ENCODE data around the gene SEMA4D. TPM values are rescaled to one million over a fixed set of nuclear protein-coding genes. Genes with fewer than 3 reads are reported as not detected.

Gene SEMA4D
- total RNA-seq, 1 donor from 2014 or later, result 49.9 TPM

DNA sequence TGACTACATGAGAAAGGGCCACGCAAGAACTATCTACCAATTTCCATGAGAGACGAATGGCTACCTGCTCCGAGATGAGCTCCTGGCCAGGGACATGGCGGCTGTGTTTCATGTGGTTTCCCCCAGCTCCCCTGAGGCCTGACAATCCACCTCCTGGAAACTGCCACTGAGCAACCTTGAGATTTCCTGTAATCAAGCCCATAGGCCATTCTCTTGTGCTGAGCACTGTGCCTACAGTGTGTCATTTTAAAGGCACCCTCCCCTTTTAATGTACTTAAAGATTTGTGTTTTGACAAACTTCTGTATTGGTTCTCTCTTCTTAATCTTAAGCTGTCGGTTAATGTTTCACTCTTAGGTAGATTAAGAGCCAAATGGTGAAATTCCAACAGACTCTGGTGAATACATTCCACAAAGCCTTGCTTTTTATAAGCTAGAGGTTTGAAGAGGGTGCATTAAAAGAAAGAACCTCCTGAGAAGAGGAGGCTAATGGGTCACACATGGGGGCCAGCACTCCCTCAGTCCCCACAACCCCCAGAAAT is 107.3 kb downstream of the SEMA4D start:
- Histone ChIP-seq H3K27me3 (ENCODE audit: low read depth) (no peaks in the 10 kb centered on the region), H3K9me3 (no peaks in the 10 kb centered on the region), H3K36me3 (peaks cover 98% of the 10 kb centered on the region), H3K4me1 (peaks cover 16% of the 10 kb centered on the region), H3K27ac (no peak overlapping the region), H3K4me3 (no peak overlapping the region)
- DNase-seq, result no peak
- intact Hi-C loops (cut with DNase I), result no loop called here
- no peak for TF ChIP-seq CTCF (IDR thresholded peaks at IDR 0.05)
- ATAC-seq, result no peak

DNA sequence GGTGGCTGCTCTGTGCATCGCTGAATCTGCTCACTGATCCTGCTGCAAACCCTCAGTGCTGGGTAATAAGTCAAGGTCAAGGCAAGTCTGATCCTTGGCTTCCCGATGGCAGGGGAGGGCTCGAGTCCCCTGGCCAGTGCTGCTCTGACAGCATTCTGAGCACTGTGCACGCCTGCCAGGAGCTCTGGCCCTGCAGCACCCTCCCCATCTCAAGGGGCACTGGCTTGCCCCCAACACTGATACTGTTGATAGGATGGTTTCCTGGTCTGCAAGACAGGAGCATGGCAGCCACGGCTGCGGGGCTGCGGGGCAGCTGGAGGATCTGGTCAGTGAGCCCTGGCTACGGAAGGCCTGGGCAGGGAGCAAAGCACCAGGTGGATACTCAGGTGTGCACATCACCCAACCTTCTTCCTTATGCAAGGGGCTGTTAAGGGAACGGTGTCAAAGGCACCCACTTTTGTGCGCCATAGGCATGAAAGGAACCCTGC is 107.8 kb downstream of the SEMA4D start:
- no peak for DNase-seq
- Histone ChIP-seq H3K4me1 (peaks cover 16% of the 10 kb centered on the region), H3K27ac (no peak overlapping the region), H3K36me3 (peaks cover 98% of the 10 kb centered on the region), H3K4me3 (no peak overlapping the region), H3K27me3 (ENCODE audit: low read depth) (no peaks in the 10 kb centered on the region), H3K9me3 (no peaks in the 10 kb centered on the region)
- no peak for TF ChIP-seq CTCF (IDR thresholded peaks at IDR 0.05)
- ATAC-seq, result no peak
- intact Hi-C loops (cut with DNase I), result no loop called here

- TF ChIP-seq CTCF (IDR thresholded peaks at IDR 0.05), result no peak
- ATAC-seq (no peak), DNase-seq (no peak)
- intact Hi-C loops (cut with DNase I), result no loop called here
- peaks cover 16% of the 10 kb centered on the region for H3K4me1 ChIP-seq
- no peaks in the 10 kb centered on the region for H3K9me3 ChIP-seq
- H3K27ac ChIP-seq, result peak overlapping the region; percentile 40
- peaks cover 98% of the 10 kb centered on the region for H3K36me3 ChIP-seq
- no peaks in the 10 kb centered on the region for H3K27me3 ChIP-seq (ENCODE audit: low read depth)
- H3K4me3 ChIP-seq, result no peak overlapping the region
Observed at GRCh38 chr9:89388868-89389177, 109.1 kb downstream of the SEMA4D start.

DNA sequence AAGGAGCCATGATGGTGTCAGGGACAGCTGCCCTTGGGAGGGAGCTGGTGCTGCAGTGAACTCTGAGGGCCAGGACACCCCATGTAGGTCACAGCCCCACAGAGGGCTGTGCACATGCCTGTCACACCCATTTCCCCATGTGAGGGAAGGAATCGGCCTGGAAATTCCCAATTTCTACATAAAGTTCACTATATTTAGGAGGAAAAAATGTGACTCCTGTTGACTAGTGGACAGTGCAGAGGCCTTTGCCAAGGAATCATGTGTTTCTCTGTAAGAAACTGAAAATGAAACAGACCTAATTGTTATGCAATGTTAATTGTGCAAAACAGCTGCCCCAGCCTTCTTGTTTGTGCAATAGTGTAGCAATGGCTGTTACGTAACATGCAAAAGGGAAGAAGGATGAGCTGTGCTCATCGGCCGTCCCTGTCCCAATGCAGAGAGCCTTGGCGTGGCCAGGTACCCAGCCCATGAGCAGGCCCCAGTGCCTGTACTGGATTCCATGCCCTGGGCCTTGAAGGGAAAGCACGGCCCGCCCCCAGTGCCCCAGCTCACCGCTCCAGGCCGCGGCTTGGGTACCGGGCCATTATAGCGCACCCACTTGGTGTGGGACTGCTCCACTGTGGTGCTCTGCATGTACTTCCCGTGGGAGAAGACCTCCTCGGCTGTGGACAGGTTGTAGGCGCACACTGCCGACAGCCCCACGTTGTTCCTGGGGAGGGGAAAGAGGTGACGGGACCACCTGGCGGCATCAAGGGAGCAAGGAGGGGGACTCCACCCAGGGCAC is 109.6 kb downstream of the SEMA4D start:
- intact Hi-C loops (cut with DNase I), result no loop called here
- no peak for TF ChIP-seq CTCF (IDR thresholded peaks at IDR 0.05)
- Histone ChIP-seq H3K9me3 (no peaks in the 10 kb centered on the region), H3K27ac (peak overlapping the region; percentile 40), H3K36me3 (peaks cover 95% of the 10 kb centered on the region), H3K4me1 (peaks cover 16% of the 10 kb centered on the region), H3K27me3 (ENCODE audit: low read depth) (no peaks in the 10 kb centered on the region), H3K4me3 (no peak overlapping the region)
- peak; percentile 82 for DNase-seq
- peak; percentile 80 to 82 for ATAC-seq

DNA sequence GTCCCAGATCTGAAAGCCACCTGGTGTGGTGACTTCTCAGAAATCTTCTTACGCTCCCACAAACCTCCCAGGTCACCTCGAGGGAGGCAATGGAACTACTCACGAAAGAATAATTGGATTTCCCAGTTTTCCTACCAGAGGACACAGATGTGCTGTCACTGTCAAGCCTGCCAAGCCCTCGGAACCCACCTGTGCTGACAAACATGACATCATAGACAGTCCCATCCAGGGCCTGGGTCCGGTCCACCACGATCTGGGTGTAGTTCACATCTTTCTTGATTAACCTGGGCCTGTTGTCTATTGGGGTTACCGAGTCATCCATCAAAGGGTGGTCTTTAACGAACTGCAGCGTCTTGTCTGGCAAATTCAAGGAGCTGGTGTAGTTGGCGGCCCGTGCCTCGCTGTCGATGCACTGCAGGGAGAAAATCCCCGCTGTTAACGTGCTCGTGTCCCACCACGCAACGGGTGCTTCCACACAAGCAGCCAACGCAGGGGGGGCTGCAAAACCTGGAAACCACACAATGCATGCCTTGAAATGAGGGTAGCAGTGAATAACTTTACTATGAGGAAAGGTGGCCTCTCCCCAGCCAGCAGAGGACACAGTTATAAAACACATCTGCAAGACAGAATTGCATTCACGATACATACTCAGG is 110.6 kb downstream of the SEMA4D start:
- peak overlapping the region; percentile 40 for H3K27ac ChIP-seq
- H3K36me3 ChIP-seq, result peaks cover 94% of the 10 kb centered on the region
- no peak for TF ChIP-seq CTCF (IDR thresholded peaks at IDR 0.05)
- no peaks in the 10 kb centered on the region for H3K27me3 ChIP-seq (ENCODE audit: low read depth)
- peaks cover 16% of the 10 kb centered on the region for H3K4me1 ChIP-seq
- no peaks in the 10 kb centered on the region for H3K9me3 ChIP-seq
- H3K4me3 ChIP-seq, result no peak overlapping the region
- intact Hi-C loops (cut with DNase I), result no loop called here
- ATAC-seq (no peak), DNase-seq (no peak)
